NCI-H345 (cell line): ENCODE data around the gene PMS2.
"Not testable (repeated sequence)": the region's sequence is repeated elsewhere in the genome, so short reads cannot be mapped to it uniquely, and the experiment has no call there.

Experiments
- DNase-seq: peaks from one replicate; lab custom pipeline; 2025; lab: John Stamatoyannopoulos, UW

The PMS2 gene

DNA sequence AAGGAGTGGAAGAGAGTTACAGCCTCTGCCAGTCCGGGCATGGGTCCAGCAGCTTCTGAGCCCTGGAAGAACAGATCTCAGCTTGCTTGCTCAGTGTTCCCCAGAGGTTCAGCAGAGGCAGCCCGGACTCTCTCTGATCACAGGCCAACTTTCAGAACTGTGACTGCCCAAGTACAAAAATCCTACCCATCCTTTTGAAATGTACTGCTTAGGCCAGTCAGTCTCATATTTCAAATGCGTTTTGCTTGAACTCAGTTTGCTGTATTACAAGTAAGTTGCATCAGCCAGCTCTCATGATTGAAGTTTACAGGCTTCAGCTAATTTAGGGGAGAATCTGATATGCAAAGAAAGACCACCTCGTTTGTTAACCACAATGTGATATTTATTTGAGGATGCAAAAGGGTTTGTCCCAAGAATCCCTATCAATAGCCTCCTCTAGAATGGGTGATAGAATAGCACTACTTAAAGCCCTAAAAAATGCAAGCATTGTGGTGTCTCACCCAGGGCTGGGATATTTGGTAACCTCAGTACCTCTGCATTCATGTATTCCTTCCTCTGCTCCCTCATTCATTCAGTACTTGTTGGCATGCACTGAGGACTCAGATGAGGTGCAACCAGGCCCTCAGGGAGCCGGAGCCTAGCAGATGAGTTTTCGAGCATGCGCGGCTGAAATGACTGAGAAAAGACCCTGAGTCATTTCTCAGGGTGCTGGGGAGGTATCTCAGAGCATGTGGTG, 7.2 kb upstream of the PMS2 start:
- peak; percentile 28 for DNase-seq

DNA sequence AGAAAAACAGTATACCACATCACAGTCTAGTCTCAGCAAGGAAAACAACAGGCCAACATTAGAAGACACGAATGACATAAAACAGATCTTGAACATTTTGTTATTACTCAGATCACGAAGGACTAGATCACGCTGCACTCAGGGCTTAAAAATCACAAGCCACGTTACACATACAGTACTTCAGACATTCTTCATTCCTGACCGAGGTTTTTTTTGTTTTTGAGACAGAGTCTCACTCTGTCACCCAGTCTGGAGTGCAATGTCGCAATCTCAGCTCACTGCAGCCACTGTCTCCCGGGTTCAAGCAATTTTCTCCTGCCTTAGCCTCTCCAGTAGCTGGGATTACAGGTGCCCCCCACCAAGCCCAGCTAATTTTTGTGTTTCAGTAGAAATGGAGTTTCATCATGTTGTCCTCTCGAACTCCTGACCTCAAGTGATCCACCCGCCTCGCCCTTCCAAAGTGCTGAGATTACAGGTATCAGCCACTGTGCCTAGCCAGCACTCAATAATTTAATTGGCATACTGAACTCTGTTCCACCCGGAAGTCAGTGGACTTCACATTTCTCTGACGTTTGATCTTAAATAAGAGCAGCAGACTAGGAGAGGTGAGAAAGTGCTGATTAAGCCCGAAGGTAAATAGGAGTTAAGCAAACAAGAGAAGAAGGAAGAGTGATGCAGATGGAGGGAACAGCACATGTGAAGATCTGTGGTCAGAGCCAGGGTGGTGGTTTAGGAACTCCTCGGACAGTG, 3.7 kb upstream of the PMS2 start:
- no peak for DNase-seq

DNA sequence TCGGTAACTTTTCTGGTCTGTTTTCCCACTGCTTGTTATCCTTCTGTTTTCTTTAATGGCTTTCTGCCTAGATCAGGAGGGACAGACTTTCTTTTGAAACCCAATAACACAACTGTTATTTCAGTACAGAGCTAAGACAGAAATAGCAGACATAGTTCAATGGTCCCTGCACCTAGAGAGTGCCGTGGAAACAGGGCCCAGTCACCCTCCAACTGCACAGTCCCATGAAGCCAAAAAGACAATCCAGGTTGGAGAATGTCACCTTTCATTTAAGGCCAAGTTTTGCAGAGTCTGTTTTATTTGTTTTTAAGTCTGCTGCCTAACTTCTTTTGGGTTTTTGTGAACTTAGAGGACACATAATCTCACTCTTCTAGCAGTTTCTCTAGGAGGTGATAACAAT, 2.7 kb upstream of the PMS2 start:
- no peak for DNase-seq

DNA sequence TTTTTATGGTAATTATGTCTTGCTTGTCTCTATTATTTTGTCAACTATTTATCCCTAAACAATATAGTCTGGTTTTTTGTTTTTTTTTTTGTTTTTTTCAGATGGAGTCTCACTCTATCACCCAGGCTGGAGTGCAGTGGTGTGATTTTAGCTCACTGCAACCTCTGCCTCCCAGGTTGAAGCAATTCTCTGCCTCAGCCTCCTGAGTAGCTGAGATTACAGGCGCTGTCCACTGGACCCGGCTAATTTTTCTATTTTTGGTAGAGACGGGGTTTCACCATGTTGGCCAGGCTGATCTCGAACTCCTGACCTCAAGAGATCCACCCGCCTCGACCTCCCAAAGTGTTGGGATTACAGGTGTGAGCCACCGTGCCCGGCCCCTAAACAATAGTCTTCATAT, 1.5 kb upstream of the PMS2 start:
- not testable (repeated sequence) for DNase-seq

DNA sequence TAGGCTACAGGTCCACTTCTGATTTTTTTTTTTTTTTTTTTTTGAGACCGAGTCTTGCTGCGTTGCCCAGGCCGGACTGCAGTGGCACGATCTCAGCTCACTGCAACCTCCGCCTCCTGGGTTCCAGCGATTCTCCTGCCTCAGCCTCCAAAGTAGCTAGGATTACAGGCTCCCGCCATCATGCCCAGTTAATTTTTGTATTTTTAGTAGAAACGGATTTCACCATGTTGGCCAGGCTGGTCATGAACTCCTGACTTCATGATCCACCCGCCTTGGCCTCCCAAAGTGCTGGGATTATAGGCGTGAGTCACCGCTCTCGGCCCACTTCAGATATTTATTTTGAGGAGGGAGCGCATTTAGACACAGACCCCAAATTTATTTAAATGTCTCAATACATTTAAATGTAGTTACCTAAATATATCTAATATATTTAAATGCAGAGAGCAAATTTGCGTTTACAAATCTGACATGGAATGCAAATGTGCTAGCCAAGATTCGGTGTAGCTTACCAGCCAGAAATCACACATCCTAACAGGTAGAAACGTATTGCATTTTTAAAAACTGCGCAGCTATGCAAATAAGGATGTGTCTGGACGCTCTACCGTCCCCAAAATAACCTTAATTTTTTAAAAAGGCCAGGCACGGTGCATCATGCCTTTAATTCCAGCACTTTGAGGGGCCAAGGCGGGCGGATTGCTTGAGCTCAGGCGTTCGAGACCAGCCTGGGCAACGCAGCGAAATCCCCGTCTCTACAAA, 836 bp downstream of the PMS2 start:
- not testable (repeated sequence) for DNase-seq

DNA sequence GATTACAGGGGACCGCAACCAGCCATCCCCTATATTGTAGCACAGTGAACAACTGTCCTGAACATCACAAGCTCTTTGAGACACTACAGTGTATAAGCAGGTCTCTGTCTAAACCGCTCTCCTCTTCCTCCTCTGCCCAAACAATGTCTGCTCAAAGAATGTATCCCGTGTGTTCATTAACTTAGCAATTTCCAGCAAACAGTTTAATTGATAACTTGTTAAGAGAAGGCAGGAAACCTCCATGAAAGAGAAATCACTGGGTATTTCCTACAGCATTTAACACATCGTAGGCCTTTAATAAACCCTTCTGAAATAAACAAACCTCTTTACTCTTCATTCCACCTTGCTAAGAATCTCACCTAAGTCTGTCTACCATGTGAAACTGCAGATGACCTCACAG, 1.5 kb downstream of the PMS2 start:
- no peak for DNase-seq

DNA sequence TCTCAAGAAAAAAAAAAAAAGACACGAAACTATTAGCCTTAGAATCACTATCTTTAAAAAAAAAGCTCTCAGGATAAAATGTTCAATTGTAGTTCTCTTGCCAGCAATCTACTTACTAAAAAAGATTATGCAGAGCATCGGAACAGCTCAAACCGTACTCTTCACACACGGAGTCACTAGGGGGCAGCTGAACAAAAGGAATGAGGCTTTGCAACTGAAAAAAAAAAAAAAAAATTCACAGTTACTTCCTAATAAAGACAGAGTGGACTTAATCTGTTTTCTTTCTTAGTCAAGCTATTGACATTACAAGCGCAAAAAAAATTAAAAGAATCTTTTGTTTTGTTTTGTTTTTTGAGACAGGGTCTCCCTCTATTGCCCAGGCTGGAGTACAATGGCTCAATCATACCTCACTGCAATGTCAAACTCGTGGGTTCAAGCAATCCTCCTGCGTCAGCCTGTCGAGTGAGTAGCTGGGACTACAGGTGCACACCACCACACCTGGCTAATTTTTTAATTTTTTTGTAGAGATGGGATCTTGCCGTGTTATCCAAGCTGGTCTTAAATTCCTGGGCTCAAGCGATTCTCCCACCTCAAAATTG, 11.5 kb downstream of the PMS2 start:
- peak; percentile 30 for DNase-seq

DNA sequence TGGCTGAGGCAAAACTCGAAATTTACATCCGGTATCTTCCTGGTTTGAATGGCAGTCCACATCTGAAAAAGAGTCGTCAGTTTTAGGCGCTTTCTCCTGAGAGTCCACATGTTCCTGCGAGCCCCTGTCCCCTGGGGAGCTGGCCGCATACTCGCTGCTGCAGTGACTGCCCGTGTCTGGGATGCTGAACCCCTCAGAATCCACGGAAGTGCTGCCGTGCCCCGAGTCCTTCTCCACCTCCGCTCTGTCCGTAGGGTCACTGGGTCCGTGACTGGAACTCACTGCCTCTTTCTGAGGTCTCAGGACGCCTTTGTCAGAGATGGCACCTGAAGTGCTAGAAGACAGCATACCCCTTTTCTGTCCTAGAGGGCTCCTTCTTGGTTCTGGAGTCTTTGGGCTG, 21.8 kb downstream of the PMS2 start:
- DNase-seq: not testable (repeated sequence)

DNA sequence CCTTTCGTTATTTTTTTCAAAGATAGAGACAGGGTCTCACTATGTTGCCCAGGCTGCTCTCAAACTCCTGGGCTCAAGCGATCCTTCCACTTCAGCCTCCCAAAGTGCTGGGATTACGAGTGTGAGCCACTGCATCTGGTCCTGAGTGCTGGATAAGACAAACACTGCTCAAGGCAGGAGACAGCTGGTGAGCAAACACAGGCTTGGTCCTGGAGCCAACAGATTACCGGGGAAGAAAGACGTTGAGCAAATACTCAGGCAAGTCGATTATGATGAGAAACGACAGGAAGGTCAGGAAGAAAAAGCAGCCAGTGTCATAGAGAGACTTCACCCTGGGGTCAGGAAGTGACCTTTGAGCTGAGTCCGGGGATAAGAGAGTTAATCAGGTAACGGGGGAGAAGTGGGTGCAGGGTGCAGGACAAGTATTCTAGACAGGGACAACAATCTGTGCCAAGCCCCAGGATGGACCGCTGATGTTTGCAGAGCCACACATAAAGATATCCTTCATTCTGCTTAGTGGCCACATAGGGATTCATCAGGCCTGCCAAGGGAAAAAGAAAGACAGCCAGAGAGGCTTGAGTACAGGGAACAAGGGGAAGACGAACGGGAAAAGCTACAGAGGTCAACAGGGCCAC, 29.1 kb downstream of the PMS2 start:
- DNase-seq: not testable (repeated sequence)

DNA sequence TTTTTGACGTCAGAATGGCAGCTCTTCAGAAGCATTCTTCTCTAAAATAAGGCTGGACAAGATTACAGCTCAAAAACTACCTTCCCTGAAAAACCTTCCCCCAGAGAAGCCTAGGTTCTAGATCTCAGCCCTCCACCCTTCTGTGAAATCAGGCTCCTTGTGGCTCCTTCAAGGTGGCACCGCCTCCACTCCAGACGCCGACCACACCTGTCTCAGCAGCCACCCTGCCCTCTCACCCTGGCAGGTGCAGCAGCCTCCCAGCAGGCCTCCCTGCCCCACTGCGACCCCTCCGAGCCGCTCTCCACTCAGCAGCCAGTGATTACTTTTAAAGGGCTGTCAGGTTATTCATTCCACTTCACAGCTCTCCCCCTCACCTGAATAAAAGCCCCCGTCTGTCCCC, 35.3 kb downstream of the PMS2 start:
- DNase-seq: not testable (repeated sequence)

DNA sequence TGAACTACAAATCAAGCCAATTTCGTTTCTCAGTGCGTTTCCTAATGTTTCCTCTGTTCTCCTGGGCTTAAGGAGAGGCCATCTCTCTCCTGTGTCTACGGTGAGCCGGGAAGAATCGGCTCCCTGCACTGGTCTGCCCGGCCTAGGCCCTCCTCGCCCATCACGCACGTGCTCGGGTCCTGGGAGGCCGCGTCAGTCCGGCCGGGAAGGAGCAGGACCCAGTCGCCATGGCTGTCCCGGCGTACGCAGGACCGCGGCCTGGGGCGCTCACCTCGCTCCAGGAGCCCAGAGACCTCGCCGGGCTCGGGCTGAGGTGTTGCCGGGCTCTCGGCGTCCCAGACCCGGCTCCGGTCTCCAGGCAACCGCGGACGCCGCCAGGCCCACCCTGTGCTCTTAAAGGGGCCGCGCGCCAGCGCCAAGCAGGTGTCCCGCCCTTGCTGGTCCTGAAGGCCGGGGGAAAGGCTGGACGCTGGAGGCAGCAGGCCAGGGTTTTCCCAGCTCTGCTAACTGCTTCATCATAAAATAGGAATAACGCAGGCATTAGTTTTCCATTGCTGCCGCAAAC, 38.4 kb downstream of the PMS2 start, which contains the start of gene RSPH10B:
Gene RSPH10B (minus strand): TSS at position 343 of the 565 bp plus-strand sequence. CDS start 3,573 bp downstream, outside the sequence.
- not testable (repeated sequence) for DNase-seq

DNA sequence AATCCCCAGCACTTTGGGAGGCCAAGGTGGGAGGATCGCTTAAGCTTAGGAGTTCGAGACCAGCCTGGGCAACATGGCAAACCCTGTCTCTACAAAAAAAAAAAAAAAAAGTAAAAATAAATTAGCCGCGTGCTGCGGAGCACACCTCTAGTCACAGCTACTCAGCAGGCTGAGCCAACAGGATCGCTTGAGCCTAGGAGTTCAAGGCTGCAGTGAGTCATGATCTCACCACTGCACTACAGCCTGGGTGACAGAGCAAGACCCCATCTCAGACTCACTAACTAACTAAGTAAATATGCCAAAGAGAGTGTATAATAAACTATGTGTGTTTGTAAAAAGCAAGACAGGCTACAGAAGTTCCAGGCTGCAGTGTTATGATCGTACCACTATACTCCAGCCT, 45.0 kb downstream of the PMS2 start:
- not testable (repeated sequence) for DNase-seq

DNA sequence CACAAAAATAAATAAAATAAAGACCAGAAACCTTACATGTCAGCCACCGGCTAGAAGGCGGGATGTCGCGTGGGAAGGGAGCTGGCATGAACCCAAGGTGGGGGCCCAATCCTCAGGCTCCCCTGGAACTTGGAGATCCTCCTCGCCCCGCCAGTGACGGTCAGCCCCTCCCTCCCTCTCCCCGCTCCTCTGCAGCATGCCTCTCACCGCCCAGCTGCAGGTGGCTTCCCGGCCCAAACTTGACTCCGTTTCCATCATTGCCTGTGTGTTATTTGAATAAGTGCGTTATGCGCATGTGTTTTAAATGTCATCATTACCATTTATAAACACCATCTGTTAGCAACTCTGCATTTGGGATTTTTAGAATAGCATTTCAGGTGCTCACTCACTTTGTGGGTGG, 45.6 kb downstream of the PMS2 start:
- DNase-seq: not testable (repeated sequence)

DNA sequence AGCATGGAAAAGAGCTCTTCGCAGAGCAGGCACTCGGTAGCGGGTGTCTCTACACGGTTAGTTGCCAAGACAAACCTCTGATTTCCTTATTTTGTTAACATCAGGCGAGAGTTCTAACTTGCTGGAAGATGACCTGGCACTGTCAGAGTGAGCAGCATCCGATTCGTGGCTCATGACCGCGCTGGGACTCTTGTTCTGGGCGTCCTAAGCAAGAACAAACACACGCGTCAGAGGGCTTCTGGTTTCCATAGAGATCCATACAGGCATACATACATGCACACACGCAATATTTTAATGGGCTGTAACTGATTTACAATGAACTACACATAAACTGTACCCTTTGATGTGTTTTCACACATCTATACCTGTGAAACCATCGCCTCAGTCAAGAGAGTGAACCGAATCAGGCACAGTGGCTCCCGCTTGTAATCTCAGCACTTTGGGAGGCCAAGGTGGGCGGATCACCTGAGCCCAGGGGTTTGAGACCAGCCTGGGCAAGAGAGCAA, 73.9 kb downstream of the PMS2 start:
- not testable (repeated sequence) for DNase-seq

DNA sequence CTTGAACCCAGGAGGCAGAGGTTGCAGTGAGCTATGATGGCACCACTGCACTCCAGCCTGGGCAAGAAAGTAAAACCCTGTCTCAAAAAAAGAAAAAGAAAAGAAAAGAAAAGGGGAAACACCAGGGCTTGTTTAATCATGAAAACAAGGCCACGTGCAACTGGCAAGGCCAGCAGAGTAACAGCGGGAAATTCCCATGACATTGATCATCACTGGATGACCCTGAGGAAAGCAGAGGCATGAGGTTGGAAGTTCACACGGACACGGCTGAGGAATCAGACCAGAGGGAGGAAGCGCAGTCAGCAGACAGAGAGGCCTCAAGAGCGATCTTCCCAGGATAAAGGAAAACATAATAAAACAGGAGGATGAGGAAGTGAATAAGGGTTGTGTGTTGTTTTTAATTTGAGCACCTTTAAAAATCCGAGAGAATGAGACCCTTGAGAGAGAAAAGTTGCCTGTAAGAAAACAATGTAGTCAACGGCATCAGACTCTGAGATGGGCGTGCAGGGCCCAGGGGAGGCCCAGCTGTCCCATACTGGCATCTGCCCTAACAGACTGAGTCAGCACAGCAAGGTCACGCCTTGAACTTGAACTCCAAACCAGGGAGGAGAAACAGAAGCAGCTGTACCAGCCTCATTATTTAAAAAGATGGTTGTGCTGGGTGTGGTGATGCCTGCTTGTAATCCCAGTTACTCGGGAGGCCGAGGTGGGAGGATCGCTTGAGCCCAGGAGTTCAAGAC, 76.8 kb downstream of the PMS2 start:
- DNase-seq: not testable (repeated sequence)

DNA sequence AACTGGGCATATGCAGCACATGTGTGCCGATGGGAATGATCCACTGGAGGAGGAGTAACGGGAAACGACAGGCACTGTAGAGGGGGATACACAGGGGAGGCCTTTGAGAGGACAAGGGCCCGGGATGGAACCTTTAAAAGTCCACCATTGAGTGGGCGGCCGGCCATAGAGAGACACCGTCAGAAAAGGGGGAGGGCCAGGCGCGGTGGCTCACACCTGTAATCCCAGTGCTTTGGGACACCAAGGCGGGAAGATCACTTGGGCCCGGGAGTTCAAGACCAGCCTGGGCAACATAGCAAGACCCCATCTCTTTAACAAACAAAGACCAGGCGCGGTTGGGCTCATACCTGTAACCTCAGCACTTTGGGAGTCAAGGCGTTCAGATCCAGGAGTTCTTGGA, 77.6 kb downstream of the PMS2 start:
- not testable (repeated sequence) for DNase-seq

DNA sequence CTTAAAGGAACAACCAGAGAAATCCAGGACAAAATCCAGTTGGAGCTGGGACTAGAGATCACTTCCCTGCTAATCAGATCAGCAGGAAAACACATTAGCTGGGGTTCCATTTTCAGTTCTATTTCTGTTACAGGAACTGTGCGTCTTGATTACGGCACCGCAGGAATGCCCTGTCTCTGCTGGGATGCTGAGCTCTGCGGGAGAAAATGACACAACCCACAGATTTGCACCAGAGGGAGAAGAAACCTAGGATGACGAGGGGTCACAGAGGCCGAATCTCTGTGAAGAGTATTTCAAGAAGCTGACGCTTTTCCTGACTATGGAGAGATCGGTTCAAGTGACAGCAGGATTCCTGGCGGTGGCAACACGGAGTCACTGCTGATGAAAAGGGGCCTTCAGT, 78.6 kb downstream of the PMS2 start:
- DNase-seq: not testable (repeated sequence)

DNA sequence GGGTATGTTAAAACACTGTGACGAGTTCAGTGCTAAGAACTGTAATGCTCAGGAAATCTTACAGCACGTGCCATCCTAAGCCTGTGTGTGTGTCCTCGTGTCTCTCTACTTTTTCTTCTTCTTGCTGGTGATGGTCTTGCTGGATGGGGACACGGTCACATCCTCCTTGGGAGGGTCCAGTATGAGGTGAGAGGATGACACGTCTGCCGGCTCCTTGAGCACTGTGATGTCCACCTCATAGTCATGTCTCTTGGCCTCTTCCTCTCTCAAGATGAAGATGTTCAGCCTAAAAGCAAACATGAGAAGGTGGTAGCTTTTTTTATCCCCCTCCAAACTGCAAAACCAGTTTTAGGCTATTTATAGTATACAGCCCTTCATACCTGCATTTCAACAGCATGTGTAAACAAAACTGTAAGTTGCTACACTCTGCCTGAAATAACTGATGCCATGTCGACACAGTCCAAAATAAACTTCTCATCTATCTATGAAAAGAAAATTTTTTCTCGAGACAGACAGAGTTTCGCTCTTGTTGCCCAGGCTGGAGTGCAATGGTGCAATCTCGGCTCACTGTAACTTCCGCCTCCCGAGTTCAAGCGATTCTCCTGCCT, 82.5 kb downstream of the PMS2 start:
- not testable (repeated sequence) for DNase-seq

DNA sequence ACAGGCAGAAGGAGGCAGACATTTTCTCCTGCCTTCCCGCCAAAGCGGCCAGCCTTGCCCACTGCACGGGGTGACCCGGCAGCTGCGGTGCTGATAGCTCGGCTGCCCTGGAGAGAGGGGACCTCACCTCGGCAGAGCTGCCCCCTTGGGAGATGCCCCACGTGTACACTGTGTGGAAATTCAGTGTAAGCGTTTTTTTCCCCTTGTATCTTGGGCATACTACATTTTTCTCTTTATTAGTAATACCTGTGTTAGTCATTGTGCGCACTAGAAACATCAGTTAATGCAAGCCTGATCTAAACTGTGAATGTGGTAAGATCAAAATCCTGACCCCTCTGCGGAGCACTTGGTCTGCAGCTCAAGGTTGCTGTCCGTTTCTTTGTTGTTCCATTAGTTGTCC, 84.2 kb downstream of the PMS2 start:
- DNase-seq: not testable (repeated sequence)

DNA sequence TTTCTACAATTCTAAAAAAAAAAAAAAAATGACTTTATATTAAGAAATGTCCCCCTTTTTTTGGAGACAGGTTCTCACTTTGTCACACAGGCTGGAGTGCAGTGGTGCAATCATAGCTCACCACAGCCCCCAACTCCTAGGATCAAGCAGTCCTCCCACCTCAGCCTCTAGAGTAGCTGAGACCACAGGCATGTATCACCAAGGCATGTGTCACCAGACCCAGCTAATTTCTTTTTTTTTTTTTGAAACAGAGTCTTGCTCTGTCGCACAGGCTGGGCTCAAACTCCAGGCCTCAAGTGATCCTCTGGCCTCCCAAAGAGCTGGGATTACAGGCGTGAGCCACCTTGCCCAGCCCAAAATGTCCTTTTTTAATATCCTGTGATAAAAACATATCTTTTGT, 84.7 kb downstream of the PMS2 start:
- not testable (repeated sequence) for DNase-seq
